Gastrocnemius medialis (tissue), 4 donors: Measurements from ENCODE around the gene CFAP46. TPM values are rescaled to one million over a fixed set of nuclear protein-coding genes. Genes with fewer than 3 reads are reported as not detected.

Source experiments
- ATAC-seq, 2 donors: fragments of 150-250 bp; one replicate each; pipeline ENCODE4 v1.9.1; 2016
- DNase-seq, 2 donors: peaks; one replicate each; pipeline ENCODE4 v3.0.0-alpha.2; 2019
- H3K27ac ChIP-seq, 4 donors: fragments of 200-600 bp; sonication (generic); 1 replicate in 1 of 4; 2 replicates in 3 of 4; pipeline ENCODE4 v1.5.1; 2016 to 2018; ENCODE audit warnings: mild to moderate bottlenecking in 2 of 4, moderate library complexity in 1 of 4
- H3K27me3 ChIP-seq, 3 donors: fragments of 200-600 bp; sonication (generic) in 2 of 3; 1 replicate in 1 of 3; 2 replicates in 2 of 3; pipeline versions ENCODE4 v1.5.1 to v1.6.0; 2016 to 2019; ENCODE audit warnings: mild to moderate bottlenecking in 1 of 3, moderate library complexity in 1 of 3
- H3K36me3 ChIP-seq, 2 donors: fragments of 200-600 bp; sonication (generic) in 1 of 2; one replicate each; pipeline ENCODE4 v1.5.1; 2017 to 2018
- H3K4me1 ChIP-seq, 2 donors: fragments of 200-600 bp; sonication (generic) in 1 of 2; one replicate each; pipeline ENCODE4 v1.5.1; 2016 to 2017; ENCODE audit warnings: mild to moderate bottlenecking in 2 of 2
- H3K4me3 ChIP-seq, 4 donors: fragments of 200-600 bp; sonication (generic) in 3 of 4; 1 replicate in 1 of 4; 2 replicates in 3 of 4; pipeline ENCODE4 v1.5.1; 2016 to 2019; ENCODE audit warnings: mild to moderate bottlenecking in 2 of 4
- H3K9me3 ChIP-seq, 3 donors: fragments of 200-600 bp; sonication (generic) in 2 of 3; 1 replicate in 1 of 3; 2 replicates in 2 of 3; pipeline ENCODE4 v1.5.1; 2016 to 2019
- POLR2A ChIP-seq, 2 donors: fragments of 450-650 bp; IDR thresholded peaks; one replicate each; pipeline ENCODE4 v1.6.1; 2017; ENCODE audit warnings: antibody characterized with exemption in 2 of 2, mild to moderate bottlenecking in 2 of 2, moderate library complexity in 2 of 2
- in situ Hi-C, 4 donors: fragments of 200-750 bp; cut with MboI; loops; one replicate each; pipeline versions ENCODE4 v1.15.0 to v1.8.0; 2017; ENCODE audit warnings: low sequenced_read_pairs in 4 of 4
- intact Hi-C: fragments of 100-400 bp; cut with DNase I; formaldehyde crosslinking; loops from one replicate; pipeline ENCODE4 v1.15.1; 2023; ENCODE audit warnings: low total_unique reads
- total RNA-seq, 4 donors: library from RNA; depleted of rRNA; stranded (reverse); fragments of >200 nt; gene quantifications; one replicate each; pipeline versions ENCODE4 v1.1.0 to v1.2.3, GENCODE V29; 2016
- TF ChIP-seq, protein P1 (sequence below), 5 experiments: fragments of 450-650 bp in 3 of 5; fragments of 200-600 bp in 2 of 5; sonication (generic) in 2 of 5; IDR thresholded peaks in 4 of 5; conservative IDR thresholded peaks in 1 of 5; 1 replicate in 4 of 5; 2 replicates in 1 of 5; pipeline ENCODE4 v1.5.1; 2016 to 2019; ENCODE audit warnings: antibody characterized with exemption in 5 of 5, mild to moderate bottlenecking in 3 of 5, moderate library complexity in 3 of 5

Gene CFAP46
- total RNA-seq, 4 donors from 2014 or later = 4.2 to 27.9 (median 11.9) TPM

DNA sequence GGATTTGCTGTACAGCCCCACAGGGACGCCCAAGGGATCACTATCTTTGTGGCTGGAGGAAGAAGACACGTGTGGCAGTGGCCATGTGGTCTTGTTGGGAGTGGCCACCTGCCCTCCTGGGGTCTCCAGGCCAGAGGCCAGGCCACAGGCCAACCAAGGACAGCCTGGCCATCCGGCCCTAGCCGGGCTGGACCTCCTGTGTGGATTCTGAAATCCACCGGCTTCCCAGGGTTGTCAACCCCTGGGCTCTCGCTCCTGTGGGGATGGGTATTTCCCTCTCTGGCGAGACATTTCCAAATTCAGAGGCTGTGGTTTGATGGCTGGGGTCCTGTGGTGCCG is 31.5 kb upstream of the CFAP46 start:
- H3K27ac ChIP-seq = no peak overlapping the region
- in situ Hi-C loops = no loop called here

DNA sequence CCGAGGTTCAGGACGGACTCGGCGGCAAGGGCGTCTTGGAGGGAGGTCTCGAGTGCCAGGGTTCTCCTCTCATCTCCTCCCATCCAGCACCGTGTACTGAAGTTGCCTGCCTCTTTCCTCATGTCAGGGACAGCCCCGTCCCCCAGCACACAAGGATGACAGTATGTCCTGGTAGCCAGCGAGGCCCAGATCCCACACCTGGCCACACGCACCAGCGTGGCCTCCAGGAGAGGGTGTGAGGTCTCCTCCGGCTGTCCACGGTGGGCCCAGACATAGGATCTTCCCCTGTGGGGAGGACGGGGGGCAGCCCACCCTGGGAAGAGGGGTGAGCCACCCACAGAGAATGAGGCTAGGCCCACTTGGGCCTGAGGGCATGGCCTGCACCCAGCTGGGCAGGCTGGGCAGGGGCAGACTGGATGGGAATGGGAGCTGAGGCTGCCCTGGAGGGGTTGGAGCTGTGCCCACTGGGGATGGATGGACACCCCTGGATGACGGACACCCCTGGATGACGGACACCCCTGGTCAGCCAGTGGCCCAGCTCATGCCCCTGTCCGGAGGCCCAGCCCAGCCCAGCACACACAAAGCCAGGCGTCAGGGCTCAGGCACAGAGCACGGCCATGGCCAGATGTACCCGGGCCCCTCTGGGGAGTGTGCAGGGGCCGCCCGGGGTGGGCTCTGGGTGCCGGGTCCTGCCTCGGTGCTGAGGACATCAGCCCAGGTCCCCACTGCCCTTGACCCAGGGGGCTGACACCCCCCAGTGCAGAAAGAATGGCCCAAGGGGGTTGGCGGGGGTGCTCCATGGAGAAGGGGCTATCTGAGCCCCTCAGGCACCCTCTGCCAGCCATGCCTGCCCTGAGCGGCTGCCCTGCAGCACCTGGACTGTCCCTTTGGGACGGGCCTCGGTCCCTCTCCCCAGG is 30.9 kb upstream of the CFAP46 start:
- no peak for DNase-seq
- no peaks in the 10 kb centered on the region for H3K9me3 ChIP-seq
- in situ Hi-C loops = no loop called here
- H3K4me1 ChIP-seq = no peaks in the 10 kb centered on the region
- H3K4me3 ChIP-seq = no peak overlapping the region
- H3K36me3 ChIP-seq = no peaks in the 10 kb centered on the region
- TF ChIP-seq, protein P1, sequence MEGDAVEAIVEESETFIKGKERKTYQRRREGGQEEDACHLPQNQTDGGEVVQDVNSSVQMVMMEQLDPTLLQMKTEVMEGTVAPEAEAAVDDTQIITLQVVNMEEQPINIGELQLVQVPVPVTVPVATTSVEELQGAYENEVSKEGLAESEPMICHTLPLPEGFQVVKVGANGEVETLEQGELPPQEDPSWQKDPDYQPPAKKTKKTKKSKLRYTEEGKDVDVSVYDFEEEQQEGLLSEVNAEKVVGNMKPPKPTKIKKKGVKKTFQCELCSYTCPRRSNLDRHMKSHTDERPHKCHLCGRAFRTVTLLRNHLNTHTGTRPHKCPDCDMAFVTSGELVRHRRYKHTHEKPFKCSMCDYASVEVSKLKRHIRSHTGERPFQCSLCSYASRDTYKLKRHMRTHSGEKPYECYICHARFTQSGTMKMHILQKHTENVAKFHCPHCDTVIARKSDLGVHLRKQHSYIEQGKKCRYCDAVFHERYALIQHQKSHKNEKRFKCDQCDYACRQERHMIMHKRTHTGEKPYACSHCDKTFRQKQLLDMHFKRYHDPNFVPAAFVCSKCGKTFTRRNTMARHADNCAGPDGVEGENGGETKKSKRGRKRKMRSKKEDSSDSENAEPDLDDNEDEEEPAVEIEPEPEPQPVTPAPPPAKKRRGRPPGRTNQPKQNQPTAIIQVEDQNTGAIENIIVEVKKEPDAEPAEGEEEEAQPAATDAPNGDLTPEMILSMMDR (IDR thresholded peaks at IDR 0.05 in 4 of 5, conservative IDR thresholded peaks at IDR 0.05 in 1 of 5) = no peak
- TF ChIP-seq POLR2A (IDR thresholded peaks at IDR 0.05) = no peak
- peaks cover 32 to 42% (median 34%) of the 10 kb centered on the region in 3 donors for H3K27me3 ChIP-seq
- no peak overlapping the region for H3K27ac ChIP-seq
- intact Hi-C loops = no loop called here
- no peak for ATAC-seq

More for the DNA sequence above, 31.5 kb upstream of the CFAP46 start:
- TF ChIP-seq POLR2A (IDR thresholded peaks at IDR 0.05) = no peak
- TF ChIP-seq, protein P1 (IDR thresholded peaks at IDR 0.05 in 4 of 5, conservative IDR thresholded peaks at IDR 0.05 in 1 of 5) = no peak
- Histone ChIP-seq H3K27me3 (peaks cover 27 to 42% (median 34%) of the 10 kb centered on the region in 3 donors), H3K9me3 (no peaks in the 10 kb centered on the region), H3K4me3 (no peak overlapping the region), H3K36me3 (no peaks in the 10 kb centered on the region), H3K4me1 (no peaks in the 10 kb centered on the region)
- intact Hi-C loops = no loop called here
- no peak for DNase-seq
- ATAC-seq = no peak

DNA sequence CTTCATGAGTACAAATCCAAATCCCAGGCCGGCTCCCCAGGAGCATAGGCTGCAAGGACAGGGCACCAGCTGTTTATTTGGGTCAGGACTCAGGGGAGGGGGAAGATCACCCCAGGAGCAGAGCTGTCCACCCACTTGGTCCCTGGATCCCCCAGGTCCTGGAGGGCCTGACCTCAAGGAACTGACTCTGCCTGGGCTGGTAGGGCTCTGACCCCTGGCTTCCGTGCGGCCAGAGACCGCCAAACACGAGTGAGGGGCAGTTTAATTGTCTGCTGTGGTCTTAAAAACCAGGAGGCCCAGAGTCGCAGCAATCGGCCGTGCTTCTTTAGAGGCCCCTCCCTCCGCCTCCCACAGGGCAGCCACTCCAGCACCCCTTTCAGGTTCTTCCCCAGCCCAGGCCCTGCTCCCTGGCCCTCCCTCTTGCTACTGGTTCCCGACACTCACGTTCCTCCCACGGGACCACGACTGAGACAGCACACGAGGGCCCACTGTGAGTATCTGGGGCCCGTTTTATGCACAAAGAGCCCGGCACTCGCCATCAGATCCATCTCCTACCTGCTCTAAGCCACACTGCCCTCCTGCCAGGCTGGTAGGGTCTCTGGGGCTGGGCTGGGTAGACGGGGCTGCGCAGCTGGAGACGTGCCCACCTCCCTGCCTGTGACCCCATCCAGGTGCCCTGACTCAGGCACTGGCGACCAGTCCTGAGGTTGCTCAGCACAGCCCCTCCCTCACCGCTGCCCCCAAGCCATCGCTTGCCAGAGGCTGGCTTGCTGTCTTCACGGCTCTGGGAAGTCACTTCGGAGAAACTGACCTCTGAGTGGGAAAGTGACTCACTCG is 30.0 kb upstream of the CFAP46 start:
- Histone ChIP-seq H3K9me3 (no peaks in the 10 kb centered on the region), H3K27ac (no peak overlapping the region), H3K36me3 (no peaks in the 10 kb centered on the region), H3K27me3 (peaks cover 32 to 45% (median 34%) of the 10 kb centered on the region in 3 donors), H3K4me1 (no peaks in the 10 kb centered on the region), H3K4me3 (no peak overlapping the region)
- DNase-seq (no peak), ATAC-seq (no peak)
- TF ChIP-seq, protein P1 (IDR thresholded peaks at IDR 0.05 in 4 of 5, conservative IDR thresholded peaks at IDR 0.05 in 1 of 5) = no peak
- no peak for TF ChIP-seq POLR2A (IDR thresholded peaks at IDR 0.05)
- in situ Hi-C loops = no loop called here
- intact Hi-C loops = no loop called here

DNA sequence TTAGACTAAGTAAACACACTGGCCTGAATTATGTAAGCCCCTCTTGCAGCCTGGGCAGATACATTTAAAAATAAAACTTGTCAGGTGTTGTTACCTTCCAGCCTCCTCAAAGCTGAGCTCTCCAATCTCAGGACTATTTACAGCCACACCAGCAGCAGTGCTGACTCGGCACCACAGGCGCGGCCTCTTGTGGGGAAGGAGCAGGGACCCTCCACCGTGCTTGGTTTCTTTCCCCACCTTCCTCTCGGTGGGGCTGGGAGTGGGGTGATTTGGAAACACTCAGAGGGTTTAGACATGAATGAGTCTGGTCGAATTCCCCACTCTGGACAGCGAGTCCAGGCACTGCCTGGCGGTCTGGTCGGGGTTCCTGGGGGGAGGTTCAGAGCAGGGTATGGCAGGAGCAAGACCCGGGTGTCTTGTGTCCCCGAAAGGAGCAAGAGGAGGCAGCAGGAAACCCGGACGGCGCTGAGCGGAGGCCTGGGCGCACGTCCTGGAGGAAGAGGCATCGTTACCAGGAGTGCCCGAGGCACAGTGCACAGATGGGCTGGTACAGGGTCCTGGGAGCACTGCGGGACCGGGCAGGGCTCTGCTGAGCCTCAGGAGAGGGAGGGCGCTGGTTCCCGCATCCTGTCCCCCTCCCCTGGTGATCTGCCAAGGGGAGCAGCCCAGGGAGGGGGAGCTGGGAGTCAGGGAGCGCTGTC is 29.2 kb upstream of the CFAP46 start:
- no peaks in the 10 kb centered on the region for H3K36me3 ChIP-seq
- no peaks in the 10 kb centered on the region for H3K4me1 ChIP-seq
- no peak overlapping the region for H3K27ac ChIP-seq
- ATAC-seq (no peak), DNase-seq (no peak)
- H3K27me3 ChIP-seq = peaks cover 30 to 41% (median 37%) of the 10 kb centered on the region in 3 donors
- intact Hi-C loops (no loop called here), in situ Hi-C loops (no loop called here)
- H3K9me3 ChIP-seq = no peaks in the 10 kb centered on the region
- no peak overlapping the region for H3K4me3 ChIP-seq
- TF ChIP-seq, protein P1 (IDR thresholded peaks at IDR 0.05 in 4 of 5, conservative IDR thresholded peaks at IDR 0.05 in 1 of 5) = no peak
- TF ChIP-seq POLR2A (IDR thresholded peaks at IDR 0.05) = no peak
